Metanephros (tissue), 2 donors: ENCODE measurements around the gene INTS2. TPM values are rescaled to one million over a fixed set of nuclear protein-coding genes. Genes with fewer than 3 reads are reported as not detected.

Experiments
- small RNA-seq: library from RNA; depleted of rRNA; stranded (forward); fragments of <200 nt; gene quantifications from one replicate; pipeline ENCODE3, GENCODE V24; 2014; ENCODE audit warnings: low replicate concordance
- total RNA-seq: library from RNA; depleted of rRNA; stranded (reverse); fragments of >200 nt; gene quantifications from one replicate; pipeline ENCODE4 v1.2.3, GENCODE V29; 2014

INTS2 gene
- 15.5 TPM for total RNA-seq

GRCh38 chr17:61927208-61928100 is at the start of gene INTS2:
TSS of gene INTS2 (minus strand) at chr17:61927982. CDS start at chr17:61926644, 1,338 bp downstream.

GRCh38 chr17:61862975-61863800 is 64.6 kb downstream of the INTS2 start, which contains the start of gene BRIP1:
TSS of gene BRIP1 (minus strand) at chr17:61863528. CDS start at chr17:61861539, 1,989 bp downstream.

Small RNAs within 50 kb of the gene (small RNA-seq; reads per million reads assigned to genes)
- not detected for gene RF00019

Other genes starting within 250 kb of the INTS2 start
- gene BRIP1, start 64.5 kb downstream of the INTS2 start, total RNA-seq: 7.8 TPM
- gene MED13, start 137.3 kb upstream of the INTS2 start, total RNA-seq: 78.4 TPM